ENCODE measurements around the gene CABP7. TPM values are rescaled to one million over a fixed set of nuclear protein-coding genes. Genes with fewer than 3 reads are reported as not detected.

The CABP7 gene
- total RNA-seq, 2 experiments from 2014 or later: 0.33 to 0.45 TPM

DNA sequence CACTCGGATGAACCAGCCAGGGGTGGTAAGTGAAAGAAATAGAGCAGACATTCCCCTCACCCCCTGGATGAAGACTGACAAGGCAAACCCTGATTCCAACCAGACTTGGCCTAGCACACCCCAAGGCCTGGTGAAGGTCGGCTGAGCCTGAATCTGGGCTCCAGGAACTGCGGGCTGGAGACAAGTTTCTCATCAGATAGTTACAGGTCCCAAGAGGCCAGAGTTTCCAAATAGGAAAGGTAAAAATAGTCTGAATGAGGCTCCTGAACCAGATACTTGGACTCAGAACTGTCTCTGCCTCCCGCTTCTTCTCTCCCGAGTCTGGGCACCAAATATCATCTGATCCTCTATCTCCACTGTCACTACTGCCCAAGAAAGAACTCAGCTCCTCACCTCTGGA is 39.2 kb downstream of the CABP7 start:
- no peaks in the 10 kb centered on the region for H3K4me1 ChIP-seq (ENCODE audit: insufficient read depth, low read length)
- TF ChIP-seq, protein P1, sequence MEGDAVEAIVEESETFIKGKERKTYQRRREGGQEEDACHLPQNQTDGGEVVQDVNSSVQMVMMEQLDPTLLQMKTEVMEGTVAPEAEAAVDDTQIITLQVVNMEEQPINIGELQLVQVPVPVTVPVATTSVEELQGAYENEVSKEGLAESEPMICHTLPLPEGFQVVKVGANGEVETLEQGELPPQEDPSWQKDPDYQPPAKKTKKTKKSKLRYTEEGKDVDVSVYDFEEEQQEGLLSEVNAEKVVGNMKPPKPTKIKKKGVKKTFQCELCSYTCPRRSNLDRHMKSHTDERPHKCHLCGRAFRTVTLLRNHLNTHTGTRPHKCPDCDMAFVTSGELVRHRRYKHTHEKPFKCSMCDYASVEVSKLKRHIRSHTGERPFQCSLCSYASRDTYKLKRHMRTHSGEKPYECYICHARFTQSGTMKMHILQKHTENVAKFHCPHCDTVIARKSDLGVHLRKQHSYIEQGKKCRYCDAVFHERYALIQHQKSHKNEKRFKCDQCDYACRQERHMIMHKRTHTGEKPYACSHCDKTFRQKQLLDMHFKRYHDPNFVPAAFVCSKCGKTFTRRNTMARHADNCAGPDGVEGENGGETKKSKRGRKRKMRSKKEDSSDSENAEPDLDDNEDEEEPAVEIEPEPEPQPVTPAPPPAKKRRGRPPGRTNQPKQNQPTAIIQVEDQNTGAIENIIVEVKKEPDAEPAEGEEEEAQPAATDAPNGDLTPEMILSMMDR (IDR thresholded peaks at IDR 0.05): no peak
- H3K27ac ChIP-seq (ENCODE audit: low read depth in 1 of 2, low read length in 2 of 2): no peak overlapping the region
- no peak overlapping the region for H3K4me3 ChIP-seq (ENCODE audit: low read length)
- H3K36me3 ChIP-seq (ENCODE audit: insufficient read depth, low read length): no peaks in the 10 kb centered on the region
- no peak for ATAC-seq (ENCODE audit: poor library complexity)
- Mint-ChIP-seq H3K4me3 (no peak overlapping the region), H3K27me3 (no peaks in the 10 kb centered on the region), H3K27ac (no peak overlapping the region), H3K4me1 (ENCODE audit: low read depth) (no peaks in the 10 kb centered on the region), H3K9me3 (no peaks in the 10 kb centered on the region), H3K36me3 (ENCODE audit: low read depth) (peaks cover 4% of the 10 kb centered on the region)
- intact Hi-C loops (cut with DNase I, micrococcal nuclease): no loop called here
- H3K9me3 ChIP-seq (ENCODE audit: control insufficient read depth in 1 of 2, insufficient read depth in 1 of 2, low read length in 2 of 2): no peaks in the 10 kb centered on the region
- no peak for DNase-seq
- POLR2A ChIA-PET: no interaction called here
- CTCF ChIA-PET: no interaction called here
- H3K27me3 ChIP-seq (ENCODE audit: control insufficient read depth in 1 of 2, insufficient read depth in 2 of 2, low read length in 2 of 2): no peaks in the 10 kb centered on the region

DNA sequence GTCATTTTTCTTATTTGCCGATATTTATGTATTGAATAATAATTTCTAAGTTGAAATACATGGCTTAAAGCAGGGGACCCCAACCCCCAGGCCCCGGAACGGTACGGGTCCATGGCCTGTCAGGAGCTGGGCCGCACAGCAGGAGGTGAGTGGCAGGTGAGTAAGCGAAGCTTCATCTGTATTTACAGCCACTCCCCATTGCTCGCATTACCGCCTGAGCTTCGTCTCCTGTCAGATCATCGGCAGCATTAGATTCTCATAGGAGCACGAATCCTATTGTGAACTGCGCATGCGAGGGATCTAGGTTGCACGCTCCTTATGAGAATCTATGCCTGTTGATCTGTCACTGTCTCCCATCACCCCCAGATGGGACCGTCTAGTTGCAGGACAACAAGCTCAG is 42.5 kb downstream of the CABP7 start:
- ATAC-seq (ENCODE audit: poor library complexity): no peak
- H3K4me1 Mint-ChIP-seq (ENCODE audit: low read depth): peaks cover 21% of the 10 kb centered on the region
- CTCF ChIA-PET: no interaction called here

DNA sequence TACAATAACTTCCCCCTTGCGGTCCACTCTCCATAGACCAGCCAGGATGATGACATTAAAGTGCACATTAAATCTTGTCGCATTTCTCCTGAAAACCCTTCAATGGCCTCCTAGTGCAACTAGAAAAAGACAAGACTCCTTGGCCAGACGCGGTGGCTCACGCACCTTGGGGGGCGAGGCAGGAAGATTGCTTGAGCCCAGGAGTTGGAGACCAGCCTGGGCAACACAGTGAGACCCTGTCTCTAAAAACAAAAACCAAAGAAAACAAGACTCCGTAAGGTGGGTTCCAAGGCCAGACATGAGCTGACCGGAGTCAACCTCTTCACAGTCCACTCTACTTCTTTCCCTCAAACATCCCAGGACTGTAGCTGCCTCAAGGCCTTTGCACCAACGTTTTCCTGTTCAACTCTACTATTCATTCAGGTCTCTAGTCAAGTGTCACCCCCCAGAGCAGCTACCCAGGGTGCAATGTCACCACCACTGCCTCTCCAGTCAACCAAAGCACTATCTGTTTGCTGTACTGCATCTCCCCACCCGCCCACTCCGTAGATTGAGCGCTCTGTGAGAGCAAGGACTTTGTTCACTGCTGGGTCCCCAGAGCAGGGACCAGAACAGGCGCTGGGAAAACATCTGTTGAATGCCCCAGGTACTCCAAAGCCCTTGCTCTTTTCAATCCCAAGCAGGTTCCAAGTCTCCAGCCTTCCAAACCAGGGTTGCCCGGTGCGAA is 46.3 kb downstream of the CABP7 start:
- Histone ChIP-seq H3K9me3 (ENCODE audit: control insufficient read depth in 1 of 2, insufficient read depth in 1 of 2, low read length in 2 of 2) (no peaks in the 10 kb centered on the region), H3K4me1 (ENCODE audit: insufficient read depth, low read length) (peaks cover 30% of the 10 kb centered on the region), H3K27me3 (ENCODE audit: control insufficient read depth in 1 of 2, insufficient read depth in 2 of 2, low read length in 2 of 2) (no peaks in the 10 kb centered on the region), H3K27ac (ENCODE audit: low read depth in 1 of 2, low read length in 2 of 2) (peak overlapping the region; percentile 58 to 78), H3K36me3 (ENCODE audit: insufficient read depth, low read length) (peaks cover 19% of the 10 kb centered on the region), H3K4me3 (ENCODE audit: low read length) (peak overlapping the region; percentile 83)
- Mint-ChIP-seq H3K9me3 (no peaks in the 10 kb centered on the region), H3K36me3 (ENCODE audit: low read depth) (peaks cover 43% of the 10 kb centered on the region), H3K27ac (peak overlapping the region; percentile 88), H3K4me1 (ENCODE audit: low read depth) (peaks cover 34% of the 10 kb centered on the region), H3K27me3 (no peaks in the 10 kb centered on the region), H3K4me3 (peak overlapping the region; percentile 98)
- TF ChIP-seq, protein P1 (IDR thresholded peaks at IDR 0.05): no peak
- peak in 7 of 14 experiments; percentile 3 to 38 (median 14) for DNase-seq
- intact Hi-C loops (cut with DNase I, micrococcal nuclease): loop anchor here (1.0 to 10.0 kb wide), 9 partner anchors 72 to 1986 kb away; partner anchors contain the start of genes AP1B1 (in 1 of the 2), ASCC2 (in 1 of the 2), DEPDC5 (in 1 of the 2) and MTMR3 (in 1 of the 2)
- no peak for ATAC-seq (ENCODE audit: poor library complexity)
- ChIA-PET CTCF (no interaction called here), POLR2A (interaction anchor here (0.6 to 1.9 kb wide), 12 partner anchors 9 to 658 kb away, joined by 3 to 14 read pairs (median 4); partner anchors contain the start of genes ASCC2 and THOC5)

More for the DNA sequence above, 42.5 kb downstream of the CABP7 start:
- Histone ChIP-seq H3K36me3 (ENCODE audit: insufficient read depth, low read length) (no peaks in the 10 kb centered on the region), H3K4me3 (ENCODE audit: low read length) (no peak overlapping the region), H3K4me1 (ENCODE audit: insufficient read depth, low read length) (peaks cover 15% of the 10 kb centered on the region), H3K27me3 (ENCODE audit: control insufficient read depth in 1 of 2, insufficient read depth in 2 of 2, low read length in 2 of 2) (no peaks in the 10 kb centered on the region), H3K9me3 (ENCODE audit: control insufficient read depth in 1 of 2, insufficient read depth in 1 of 2, low read length in 2 of 2) (no peaks in the 10 kb centered on the region), H3K27ac (ENCODE audit: low read depth in 1 of 2, low read length in 2 of 2) (no peak overlapping the region)
- TF ChIP-seq, protein P1 (IDR thresholded peaks at IDR 0.05): no peak
- peaks cover 7% of the 10 kb centered on the region for H3K36me3 Mint-ChIP-seq (ENCODE audit: low read depth)
- H3K27me3 Mint-ChIP-seq: no peaks in the 10 kb centered on the region
- H3K27ac Mint-ChIP-seq: no peak overlapping the region
- no peak for DNase-seq
- no peaks in the 10 kb centered on the region for H3K9me3 Mint-ChIP-seq
- intact Hi-C loops (cut with DNase I, micrococcal nuclease): loop anchor here in 1 of 2 experiments (10.0 kb wide), 1 partner anchor 377 kb away; the partner anchor contains the start of gene AP1B1
- POLR2A ChIA-PET: no interaction called here
- no peak overlapping the region for H3K4me3 Mint-ChIP-seq

All from CD4-positive, alpha-beta T cell (primary cell).